ENCODE data around the gene GET3.

The GET3 gene

DNA sequence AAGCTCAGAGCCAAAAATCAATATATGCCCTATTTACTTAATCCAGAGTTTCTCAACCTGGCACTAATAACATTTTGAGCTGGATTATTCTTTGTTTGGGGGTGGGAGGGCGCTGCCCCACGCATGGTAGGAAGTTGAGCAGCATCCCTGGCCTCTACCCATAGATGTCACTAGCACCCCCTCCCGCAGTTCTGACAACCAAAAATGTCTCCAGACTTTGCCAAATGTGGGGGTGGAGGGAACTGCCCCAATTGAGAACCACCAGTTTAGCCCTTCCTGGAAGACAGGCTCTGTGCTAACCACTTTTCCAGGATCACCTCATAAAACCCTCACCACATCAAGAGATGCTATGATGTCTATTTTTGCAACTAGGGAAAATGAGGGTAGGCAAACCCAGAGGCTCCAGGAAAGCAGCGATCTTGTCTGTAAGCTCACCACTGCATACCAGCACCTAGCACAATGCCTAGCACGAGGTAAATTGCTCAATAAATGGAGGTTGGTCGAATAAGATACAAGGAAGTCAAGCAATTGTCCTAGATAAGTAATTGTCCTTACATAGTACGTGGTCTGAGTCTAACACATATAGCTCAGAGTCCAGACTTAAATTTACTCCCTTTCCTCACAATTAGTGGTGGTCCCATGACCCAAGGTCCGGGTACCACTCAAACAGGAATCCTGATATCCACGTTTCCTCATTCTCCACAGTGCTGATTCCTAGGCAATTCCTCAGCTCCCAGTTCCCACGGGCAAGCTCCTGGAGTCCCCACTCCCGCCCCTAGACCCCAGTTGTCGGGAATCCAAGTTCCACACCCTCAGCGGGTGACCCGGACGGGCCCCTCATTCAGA is 3.7 kb upstream of the GET3 start:
- H3K9me3 ChIP-seq (ENCODE audit: insufficient read depth, low read length): no peaks in the 10 kb centered on the region
- no peaks in the 10 kb centered on the region for H3K27me3 ChIP-seq (ENCODE audit: low read length)
- no peak overlapping the region for H2AFZ ChIP-seq (ENCODE audit: low read depth, low read length, severe bottlenecking)
- TF ChIP-seq, protein P1, sequence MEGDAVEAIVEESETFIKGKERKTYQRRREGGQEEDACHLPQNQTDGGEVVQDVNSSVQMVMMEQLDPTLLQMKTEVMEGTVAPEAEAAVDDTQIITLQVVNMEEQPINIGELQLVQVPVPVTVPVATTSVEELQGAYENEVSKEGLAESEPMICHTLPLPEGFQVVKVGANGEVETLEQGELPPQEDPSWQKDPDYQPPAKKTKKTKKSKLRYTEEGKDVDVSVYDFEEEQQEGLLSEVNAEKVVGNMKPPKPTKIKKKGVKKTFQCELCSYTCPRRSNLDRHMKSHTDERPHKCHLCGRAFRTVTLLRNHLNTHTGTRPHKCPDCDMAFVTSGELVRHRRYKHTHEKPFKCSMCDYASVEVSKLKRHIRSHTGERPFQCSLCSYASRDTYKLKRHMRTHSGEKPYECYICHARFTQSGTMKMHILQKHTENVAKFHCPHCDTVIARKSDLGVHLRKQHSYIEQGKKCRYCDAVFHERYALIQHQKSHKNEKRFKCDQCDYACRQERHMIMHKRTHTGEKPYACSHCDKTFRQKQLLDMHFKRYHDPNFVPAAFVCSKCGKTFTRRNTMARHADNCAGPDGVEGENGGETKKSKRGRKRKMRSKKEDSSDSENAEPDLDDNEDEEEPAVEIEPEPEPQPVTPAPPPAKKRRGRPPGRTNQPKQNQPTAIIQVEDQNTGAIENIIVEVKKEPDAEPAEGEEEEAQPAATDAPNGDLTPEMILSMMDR (IDR thresholded peaks at IDR 0.05; ENCODE audit: insufficient read depth, low read length, poor library complexity, severe bottlenecking): peak; percentile 63
- TF ChIP-seq EZH2phosphoT487 (conservative IDR thresholded peaks at IDR 0.05; ENCODE audit: low read length): no peak
- peak overlapping the region; percentile 97 for H3K4me2 ChIP-seq (ENCODE audit: low read depth, low read length, poor library complexity, severe bottlenecking)
- peak overlapping the region; percentile 99 for H3K4me3 ChIP-seq (ENCODE audit: insufficient read depth, low read length, poor library complexity, severe bottlenecking)
- no peaks in the 10 kb centered on the region for H3K9me2 ChIP-seq (replicated peaks; ENCODE audit: insufficient read depth, low read length)
- peaks cover 58% of the 10 kb centered on the region for H3K79me2 ChIP-seq (ENCODE audit: insufficient read depth, low read length)
- peaks cover 11% of the 10 kb centered on the region; the same call in 1 of the 2 replicates for H4K20me1 ChIP-seq (ENCODE audit: low read depth, low read length)
- peak overlapping the region; percentile 80 for H3K27ac ChIP-seq (ENCODE audit: low read depth, low read length)
- peaks cover 7% of the 10 kb centered on the region; the same call in 1 of the 2 replicates for H3K36me3 ChIP-seq (ENCODE audit: low read length)
- H3K9ac ChIP-seq (ENCODE audit: low read length): peak overlapping the region; percentile 100
- peaks cover 9% of the 10 kb centered on the region; the same call in 1 of the 2 replicates for H3F3A ChIP-seq (ENCODE audit: insufficient read depth)

DNA sequence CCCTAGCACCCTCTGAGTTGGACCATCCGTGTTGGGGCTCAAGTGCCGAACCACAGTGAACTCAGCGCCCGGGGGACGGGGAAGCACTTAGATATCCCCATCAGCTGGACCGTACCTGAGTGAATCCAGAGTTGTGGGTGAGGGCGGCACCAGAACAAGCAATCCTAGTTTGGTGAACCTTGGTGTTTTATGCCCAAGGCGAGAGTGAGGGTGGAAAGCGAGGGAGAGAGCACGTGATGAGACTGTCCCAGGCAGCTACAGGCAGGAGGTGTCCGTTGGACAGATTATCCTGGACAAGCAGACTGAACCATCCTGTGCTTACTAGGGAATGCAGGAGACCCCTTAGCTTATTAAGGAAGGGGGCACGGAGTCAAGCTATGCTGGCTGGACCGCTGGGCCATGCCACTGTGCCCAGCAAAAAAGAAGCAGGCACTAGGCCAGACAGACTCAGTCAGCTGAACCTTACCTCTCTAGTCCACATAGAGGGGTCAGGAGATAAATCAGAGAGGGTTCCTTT is 596 bp downstream of the GET3 start:
- H3K27ac ChIP-seq (ENCODE audit: low read depth, low read length): no peak overlapping the region
- peak overlapping the region; percentile 95 for H2AFZ ChIP-seq (ENCODE audit: low read depth, low read length, severe bottlenecking)
- no peaks in the 10 kb centered on the region for H3K36me3 ChIP-seq (ENCODE audit: low read length)
- peak overlapping the region; percentile 90 for H3K4me2 ChIP-seq (ENCODE audit: low read depth, low read length, poor library complexity, severe bottlenecking)
- no peaks in the 10 kb centered on the region for H3K9me2 ChIP-seq (replicated peaks; ENCODE audit: insufficient read depth, low read length)
- peaks cover 3% of the 10 kb centered on the region; the same call in 1 of the 2 replicates for H3F3A ChIP-seq (ENCODE audit: insufficient read depth)
- H3K4me3 ChIP-seq (ENCODE audit: insufficient read depth, low read length, poor library complexity, severe bottlenecking): peak overlapping the region; percentile 86
- H4K20me1 ChIP-seq (ENCODE audit: low read depth, low read length): peaks cover 3% of the 10 kb centered on the region; the same call in 1 of the 2 replicates
- no peaks in the 10 kb centered on the region for H3K27me3 ChIP-seq (ENCODE audit: low read length)
- TF ChIP-seq EZH2phosphoT487 (conservative IDR thresholded peaks at IDR 0.05; ENCODE audit: low read length): no peak
- TF ChIP-seq, protein P1 (IDR thresholded peaks at IDR 0.05; ENCODE audit: insufficient read depth, low read length, poor library complexity, severe bottlenecking): no peak
- H3K9me3 ChIP-seq (ENCODE audit: insufficient read depth, low read length): no peaks in the 10 kb centered on the region
- H3K9ac ChIP-seq (ENCODE audit: low read length): peak overlapping the region; percentile 77
- peaks cover 29% of the 10 kb centered on the region for H3K79me2 ChIP-seq (ENCODE audit: insufficient read depth, low read length)

DNA sequence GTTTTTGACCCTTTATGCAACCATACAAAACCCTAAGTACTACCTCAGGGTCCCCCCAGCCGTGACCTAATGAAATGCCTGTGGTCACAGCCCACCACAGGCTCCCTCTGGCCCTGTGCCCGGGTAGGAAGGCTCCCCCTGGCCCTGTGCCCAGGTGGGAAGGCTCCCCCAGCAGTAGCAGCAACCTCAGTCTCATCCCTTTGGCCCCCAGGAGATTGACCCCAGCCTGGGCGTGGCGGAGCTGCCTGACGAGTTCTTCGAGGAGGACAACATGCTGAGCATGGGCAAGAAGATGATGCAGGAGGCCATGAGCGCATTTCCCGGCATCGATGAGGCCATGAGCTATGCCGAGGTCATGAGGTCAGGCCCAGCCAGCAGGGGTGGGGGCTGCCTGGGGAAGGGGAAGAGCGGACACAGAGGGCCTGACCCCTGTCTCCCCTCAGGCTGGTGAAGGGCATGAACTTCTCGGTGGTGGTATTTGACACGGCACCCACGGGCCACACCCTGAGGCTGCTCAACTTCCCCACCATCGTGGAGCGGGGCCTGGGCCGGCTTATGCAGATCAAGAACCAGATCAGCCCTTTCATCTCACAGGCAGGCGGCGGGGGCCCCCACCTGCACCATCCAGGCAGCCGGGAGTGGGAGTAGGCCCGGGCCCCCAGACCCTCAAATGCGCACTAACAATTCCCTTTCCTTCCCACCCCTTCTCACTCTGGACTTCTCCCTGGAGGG is 8.0 kb downstream of the GET3 start:
- Histone ChIP-seq H2AFZ (ENCODE audit: low read depth, low read length, severe bottlenecking) (no peak overlapping the region), H3K79me2 (ENCODE audit: insufficient read depth, low read length) (no peaks in the 10 kb centered on the region), H4K20me1 (ENCODE audit: low read depth, low read length) (no peaks in the 10 kb centered on the region), H3K9me2 (replicated peaks; ENCODE audit: insufficient read depth, low read length) (no peaks in the 10 kb centered on the region), H3K9me3 (ENCODE audit: insufficient read depth, low read length) (no peaks in the 10 kb centered on the region; the same call in 1 of the 2 replicates), H3K4me3 (ENCODE audit: insufficient read depth, low read length, poor library complexity, severe bottlenecking) (no peak overlapping the region), H3K4me2 (ENCODE audit: low read depth, low read length, poor library complexity, severe bottlenecking) (no peak overlapping the region), H3K27me3 (ENCODE audit: low read length) (no peaks in the 10 kb centered on the region), H3F3A (ENCODE audit: insufficient read depth) (no peaks in the 10 kb centered on the region), H3K9ac (ENCODE audit: low read length) (no peak overlapping the region), H3K27ac (ENCODE audit: low read depth, low read length) (no peak overlapping the region), H3K36me3 (ENCODE audit: low read length) (0 out of 2 replicates have a peak, but pooled peaks cover 3% of the 10 kb centered on the region)
- TF ChIP-seq, protein P1 (IDR thresholded peaks at IDR 0.05; ENCODE audit: insufficient read depth, low read length, poor library complexity, severe bottlenecking): no peak
- no peak for TF ChIP-seq EZH2phosphoT487 (conservative IDR thresholded peaks at IDR 0.05; ENCODE audit: low read length)

All from SU-DHL-6 (cell line).